ENCODE measurements around the gene CRACR2A.
A peak's percentile ranks its signal among the peaks of the same experiment; 100 is the strongest.

CRACR2A gene

DNA sequence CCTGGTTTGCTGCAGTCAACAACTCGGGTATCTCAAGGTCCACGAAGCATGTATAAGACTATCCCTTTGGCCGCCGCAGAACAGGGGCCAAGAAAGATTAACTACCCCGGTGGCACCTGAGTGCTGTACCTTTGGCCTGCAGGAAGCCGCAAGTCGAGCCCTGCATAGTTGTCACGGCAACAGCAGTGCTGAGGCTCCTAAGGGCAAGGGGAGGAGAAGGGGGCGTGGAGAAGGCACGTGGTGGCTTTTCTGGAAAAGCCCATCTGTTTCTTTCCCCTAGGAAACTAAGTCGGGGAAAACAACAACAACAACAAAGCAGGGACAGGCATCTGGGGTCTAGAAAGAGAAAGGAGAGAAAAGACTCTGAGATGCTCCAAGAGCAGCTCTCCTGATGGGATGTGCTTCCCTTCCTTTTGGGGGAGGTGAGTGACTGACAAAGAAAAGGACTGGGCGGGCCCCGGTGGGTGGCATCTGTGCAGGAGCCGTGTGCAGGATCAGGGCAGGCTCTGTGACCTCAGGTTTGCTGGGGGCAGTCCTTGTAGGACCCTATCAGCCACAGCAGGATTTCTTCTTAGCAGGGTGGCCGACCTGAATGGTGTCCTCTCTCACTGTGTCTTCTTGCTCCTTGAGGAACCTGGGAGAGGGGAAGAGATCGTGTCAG, 138.0 kb downstream of the CRACR2A start:
- no peak for DNase-seq

GRCh38 chr12:3613641-3614395, 139.1 kb downstream of the CRACR2A start:
- DNase-seq = no peak

- no peak for DNase-seq
Measured at GRCh38 chr12:3611860-3612703, 140.8 kb downstream of the CRACR2A start.

- DNase-seq = no peak
Measured at GRCh38 chr12:3607821-3608220, 145.1 kb downstream of the CRACR2A start.

- no peak for DNase-seq
Measured at GRCh38 chr12:3607039-3607720, 145.7 kb downstream of the CRACR2A start.

DNA sequence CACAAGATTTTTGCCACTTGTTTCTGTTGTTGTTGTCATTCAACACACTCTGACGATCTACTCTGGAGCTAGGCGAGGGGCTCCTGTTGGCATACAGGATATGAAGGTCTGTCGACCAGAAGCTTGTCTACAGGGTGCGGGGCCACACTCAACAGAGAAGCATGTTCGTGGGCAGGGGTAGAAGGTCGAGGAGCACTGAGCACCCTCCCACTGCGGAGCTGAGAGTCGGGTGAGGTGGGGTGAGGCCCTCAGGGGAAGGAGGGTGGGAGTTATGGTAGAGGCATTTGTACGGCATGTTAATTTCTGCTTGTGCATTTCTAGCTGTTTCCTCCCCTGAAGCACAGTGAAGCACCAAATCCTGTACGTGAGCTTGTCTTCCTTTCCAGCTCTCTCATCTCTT, 146.8 kb downstream of the CRACR2A start:
- DNase-seq = no peak

GRCh38 chr12:3605692-3606091, 147.2 kb downstream of the CRACR2A start:
- no peak for DNase-seq

GRCh38 chr12:3604748-3605586, 147.9 kb downstream of the CRACR2A start:
- peak; percentile 65 for DNase-seq

DNA sequence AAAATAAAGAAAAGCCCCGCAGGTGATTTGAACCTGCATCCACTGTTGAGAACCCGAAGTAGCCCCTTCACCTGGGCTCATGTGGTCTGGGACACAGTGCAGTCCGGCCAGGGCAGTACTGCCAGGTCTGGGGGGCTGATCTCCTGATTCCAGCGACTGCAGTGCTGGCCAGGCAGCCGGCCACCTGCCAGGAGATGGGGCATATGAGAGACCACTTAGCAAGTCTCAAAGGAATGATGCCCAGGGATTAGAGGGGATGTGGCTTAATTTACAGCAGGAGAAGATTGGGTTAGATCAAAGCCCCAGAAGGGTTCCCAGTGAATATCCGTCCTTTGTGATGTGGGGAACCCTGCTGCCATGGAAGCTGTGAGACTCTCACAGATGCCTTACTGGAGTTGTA, 148.6 kb downstream of the CRACR2A start:
- no peak for DNase-seq

DNA sequence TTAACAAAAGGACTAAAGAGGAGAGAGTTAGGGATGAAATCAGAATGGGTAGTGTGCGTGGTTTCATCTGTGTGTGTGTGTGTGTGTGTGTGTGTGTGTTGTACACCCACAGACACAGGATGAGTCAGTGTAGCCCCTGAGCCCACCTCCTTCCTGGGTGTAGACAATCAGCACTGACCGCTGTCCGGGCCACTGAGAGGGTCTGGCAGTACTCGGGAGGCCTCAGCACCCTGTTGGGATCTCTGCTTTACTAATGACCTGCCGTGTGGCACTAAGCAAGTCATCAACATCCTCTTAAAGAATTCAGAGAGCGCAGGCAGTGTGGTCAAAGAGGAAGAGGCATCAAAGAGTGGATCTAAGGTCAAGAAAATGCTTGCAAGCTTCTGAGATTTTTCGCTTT, 149.3 kb downstream of the CRACR2A start:
- no peak for DNase-seq

DNA sequence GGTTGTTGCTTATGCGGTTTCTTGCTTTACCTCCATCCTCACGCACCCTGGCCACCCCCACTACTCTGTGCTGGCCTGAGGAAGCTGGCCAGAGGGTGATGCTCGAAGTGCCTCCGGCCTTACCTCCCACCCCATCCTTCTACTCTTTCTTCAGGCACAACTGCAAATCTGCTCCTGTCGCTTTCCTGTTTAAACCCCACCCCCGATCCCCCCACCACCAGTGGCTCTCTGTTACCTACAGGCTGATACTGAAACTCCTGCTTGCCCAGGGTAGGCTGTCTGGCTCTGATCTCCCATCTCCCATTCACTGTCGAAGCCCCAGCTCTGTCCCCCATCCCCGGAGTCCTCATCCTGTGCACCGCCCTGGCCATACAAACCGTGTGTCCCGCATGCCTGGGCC, 150.4 kb downstream of the CRACR2A start:
- no peak for DNase-seq

- no peak for DNase-seq
Measured at GRCh38 chr12:3601461-3602150, 151.3 kb downstream of the CRACR2A start.

GRCh38 chr12:3600951-3601350, 152.0 kb downstream of the CRACR2A start:
- DNase-seq = no peak

DNA sequence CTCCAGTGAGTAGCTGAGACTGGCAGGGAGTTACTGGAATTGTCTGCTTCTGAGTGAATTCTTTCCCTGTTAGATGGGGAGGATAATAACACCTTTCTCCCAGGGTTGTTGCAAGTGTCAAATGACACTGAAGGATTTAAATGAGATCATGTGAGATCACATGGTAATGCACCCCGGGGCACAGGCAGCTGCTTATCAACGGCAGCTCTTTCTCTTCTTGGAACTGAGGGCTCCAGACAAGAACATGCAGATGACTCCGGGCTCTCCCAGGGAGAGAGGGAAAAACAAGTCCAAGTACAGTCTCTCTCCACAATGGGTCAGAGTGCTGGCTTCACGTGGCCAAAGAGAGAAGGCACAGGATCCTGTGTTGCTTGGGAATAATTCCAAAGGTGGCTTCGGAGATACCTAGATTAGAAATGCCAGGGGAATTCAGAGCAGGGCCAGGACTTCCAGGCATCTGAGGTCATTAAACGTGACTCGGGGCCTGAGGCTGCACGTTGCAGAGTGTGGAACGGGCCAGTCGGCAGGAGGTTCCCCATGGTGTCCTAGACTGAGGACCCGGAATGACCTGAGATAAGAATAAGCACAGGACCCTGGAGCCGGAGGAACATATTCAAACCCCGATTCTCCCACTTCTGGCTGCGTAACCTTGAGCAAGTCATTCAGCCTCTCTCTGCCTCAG, 152.7 kb downstream of the CRACR2A start:
- DNase-seq = no peak

- peak; percentile 25 for DNase-seq
Measured at GRCh38 chr12:3598896-3599860, 153.7 kb downstream of the CRACR2A start.

DNA sequence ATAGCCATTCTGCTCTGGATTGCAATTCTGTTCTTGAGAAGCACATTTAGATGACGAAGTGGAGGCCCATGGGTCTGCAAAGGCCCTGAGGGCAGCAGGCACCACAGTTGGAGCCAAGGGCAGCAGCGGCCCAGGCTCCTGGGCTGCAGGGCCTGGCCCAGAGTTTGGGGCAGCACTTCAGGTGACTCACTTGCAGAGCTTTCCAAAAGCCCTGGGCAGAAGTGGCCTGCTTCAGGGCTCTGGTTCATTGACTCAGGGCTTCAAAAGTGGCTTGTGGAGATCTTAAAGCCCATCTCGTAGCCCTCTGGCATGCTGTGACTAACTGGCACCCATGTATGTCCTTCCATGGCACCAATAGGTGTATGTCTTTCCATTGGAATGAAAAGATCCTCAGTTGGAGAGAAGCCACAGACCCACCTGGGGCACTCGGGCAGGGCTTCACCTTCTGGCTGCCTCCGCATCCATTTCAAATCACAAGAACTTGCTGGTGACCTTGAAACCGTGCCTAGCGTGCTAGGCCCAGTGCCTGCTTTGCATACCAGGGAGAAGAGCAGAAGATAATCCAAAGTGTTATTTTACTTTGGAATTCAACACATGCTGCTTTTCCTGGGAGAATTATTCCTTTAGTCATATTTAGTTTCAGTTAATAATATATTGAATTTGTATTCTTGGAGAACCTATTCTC, 155.2 kb downstream of the CRACR2A start:
- DNase-seq = no peak

- DNase-seq = no peak
Measured at GRCh38 chr12:3596703-3597415, 156.1 kb downstream of the CRACR2A start.

GRCh38 chr12:3595721-3596120, 157.2 kb downstream of the CRACR2A start:
- no peak for DNase-seq

Data from DMS79 (cell line).